ENCODE results near the gene PDE2A.

PDE2A gene

DNA sequence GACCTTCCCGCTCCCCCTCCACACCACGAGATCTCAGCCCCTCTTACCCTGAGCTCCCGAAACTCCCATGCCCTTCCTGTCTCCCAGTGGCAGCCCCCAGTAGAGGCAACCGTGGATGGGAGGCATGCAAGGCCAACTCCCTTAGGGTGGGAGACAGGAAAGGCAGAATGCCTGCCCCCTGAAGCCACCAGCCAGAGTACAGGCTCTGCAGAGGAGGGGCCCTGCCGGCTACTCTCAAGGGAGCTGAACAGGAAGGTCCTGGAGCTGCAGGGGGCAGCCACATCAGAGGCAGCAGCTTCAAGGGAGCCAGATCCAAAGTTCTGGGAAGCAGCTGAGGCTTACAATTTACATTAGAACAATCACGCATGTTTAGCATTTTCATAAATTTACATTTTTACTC is 38.3 kb downstream of the PDE2A start:
- no peak for DNase-seq (ENCODE audit: low read depth)

DNA sequence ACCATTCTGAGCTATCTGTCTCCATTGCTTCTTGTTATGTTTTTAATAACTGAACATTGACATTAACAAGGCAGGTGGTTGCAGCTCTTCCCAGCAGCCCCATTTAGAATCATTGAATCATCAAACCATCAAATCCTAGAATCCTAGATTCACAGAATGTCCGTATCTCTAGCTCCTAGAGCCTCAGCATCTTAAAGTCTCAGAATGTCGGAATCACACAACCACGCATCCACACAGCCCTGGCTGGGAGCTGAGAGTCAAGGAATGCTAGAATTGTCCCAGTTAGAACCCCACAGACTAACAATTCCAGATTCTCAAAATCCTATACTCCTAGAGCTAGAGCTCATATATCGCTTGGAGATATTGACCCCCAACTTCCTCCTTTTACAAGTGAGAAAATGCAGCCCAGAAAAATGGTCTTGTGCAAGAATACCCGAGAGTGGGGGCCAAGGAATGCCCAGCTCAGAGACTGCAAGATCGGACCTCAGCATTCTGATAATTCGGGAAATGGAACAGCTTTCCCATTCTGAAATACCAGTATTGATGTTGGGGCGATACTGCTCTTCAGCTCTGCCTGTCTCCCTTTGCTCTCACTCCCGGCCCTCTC is 38.8 kb downstream of the PDE2A start:
- DNase-seq (ENCODE audit: low read depth), result no peak

DNA sequence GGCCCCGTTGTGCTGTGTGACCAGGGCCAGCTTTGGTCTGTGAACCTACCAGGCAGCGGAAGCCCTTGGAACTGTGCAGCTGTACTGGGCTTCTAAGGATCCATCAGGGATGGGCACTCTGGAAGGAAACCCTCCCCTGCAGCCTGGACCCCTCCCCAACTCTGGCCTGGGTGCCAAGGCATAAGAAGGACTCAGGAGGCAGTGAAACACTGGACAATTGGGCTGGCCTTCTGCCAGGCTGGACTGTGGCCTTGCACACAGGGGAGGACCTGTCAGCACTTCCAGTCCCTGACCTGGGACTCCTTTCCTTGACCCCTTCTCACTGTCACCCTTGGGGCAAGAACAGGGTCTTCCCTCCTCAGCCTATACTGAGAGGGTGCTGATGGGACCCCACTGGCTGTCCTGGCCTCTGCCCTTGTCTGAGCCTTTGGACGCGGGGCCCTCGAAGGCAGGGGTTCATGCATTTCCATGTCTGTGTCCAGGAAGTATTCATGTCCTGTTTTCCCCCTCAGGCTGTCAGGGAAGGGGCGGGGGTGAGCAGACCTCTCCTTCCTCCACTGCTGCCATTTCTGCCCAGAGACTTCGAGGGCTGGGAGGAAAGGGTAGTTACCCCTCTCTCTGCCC is 39.6 kb downstream of the PDE2A start:
- DNase-seq (ENCODE audit: low read depth), result no peak

DNA sequence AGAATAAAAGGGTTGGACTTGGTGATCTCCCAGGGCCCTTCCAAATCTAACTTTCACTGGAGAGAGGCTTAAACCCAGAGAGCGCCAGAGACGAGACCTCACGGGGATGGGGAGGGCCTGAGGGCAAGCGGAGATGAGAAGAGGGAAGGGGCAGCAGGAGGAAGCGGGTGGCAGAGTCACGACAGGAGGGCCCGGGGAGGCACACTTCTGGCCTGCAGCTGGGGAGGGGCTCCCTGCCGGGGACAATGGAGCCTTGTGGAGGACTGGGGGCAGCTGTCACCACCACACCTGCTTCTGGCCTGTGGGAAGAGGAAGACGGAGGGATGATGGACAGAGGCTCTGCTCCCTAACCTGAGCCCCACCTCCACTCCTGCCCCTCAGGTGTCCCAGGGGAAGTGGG is 40.2 kb downstream of the PDE2A start:
- DNase-seq (ENCODE audit: low read depth), result no peak

DNA sequence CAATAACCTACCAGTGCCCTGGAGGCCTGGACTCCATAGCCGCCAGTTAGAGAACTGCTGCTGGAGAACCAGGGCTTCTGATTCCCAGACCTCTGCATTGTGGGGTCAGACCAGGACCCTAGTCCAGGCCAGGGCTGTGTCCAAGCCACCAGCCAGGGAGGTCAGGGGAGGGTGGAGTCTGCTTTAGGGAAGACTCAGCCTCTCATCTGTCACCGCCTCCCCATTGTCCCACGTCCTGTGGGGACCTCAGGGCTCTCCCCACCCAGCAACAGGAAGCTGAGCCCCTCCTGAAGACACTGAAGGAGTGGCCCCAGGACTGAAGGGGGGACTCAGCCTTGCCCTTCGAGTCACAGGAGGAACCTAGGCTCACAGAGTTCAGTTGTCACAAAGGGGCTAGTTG is 41.2 kb downstream of the PDE2A start:
- no peak for DNase-seq (ENCODE audit: low read depth)

DNA sequence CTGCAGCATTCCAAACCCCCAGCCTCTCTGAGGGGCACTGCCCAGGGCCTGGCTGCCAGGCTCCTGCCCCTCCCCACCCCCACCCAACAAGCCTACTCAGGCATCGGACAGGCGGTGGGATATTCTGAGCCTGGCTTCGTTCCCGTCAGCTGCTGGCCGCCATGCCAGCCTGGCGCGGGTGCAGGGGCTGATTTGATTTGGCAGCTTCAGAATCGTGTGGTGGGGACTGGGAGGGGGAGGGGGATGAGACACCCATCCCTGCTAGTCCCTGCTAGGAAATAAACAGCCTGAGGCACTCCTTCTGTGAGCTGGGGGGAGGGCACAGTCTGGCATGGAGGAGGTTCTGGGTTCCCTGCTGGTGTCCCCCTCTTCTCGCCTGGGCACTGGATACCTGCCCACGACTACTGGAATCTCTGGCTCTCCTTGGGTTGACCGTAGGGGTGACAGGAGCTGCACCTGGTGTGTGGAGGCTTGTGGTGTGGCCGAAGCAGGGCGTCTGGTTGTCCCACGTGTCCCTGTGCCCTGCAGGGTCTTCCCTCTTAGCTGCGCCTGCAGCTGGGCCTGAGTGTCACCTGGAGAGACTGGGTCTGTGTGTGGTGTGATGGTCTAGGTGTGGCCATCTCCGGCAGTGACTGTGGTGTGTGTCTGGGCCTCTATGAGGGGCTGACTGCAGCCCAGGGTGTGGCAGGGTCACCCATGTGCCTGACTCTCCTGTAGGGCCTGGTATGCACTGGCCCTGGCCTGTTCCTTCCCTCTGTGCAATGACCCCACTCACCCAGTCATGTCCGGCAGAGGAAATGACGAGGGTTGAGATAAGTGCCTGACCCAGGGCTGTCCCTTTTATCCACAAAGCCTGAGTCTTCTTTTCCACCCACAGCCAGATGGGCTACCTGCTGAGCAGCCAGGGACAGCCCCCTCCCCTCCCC is 42.2 kb downstream of the PDE2A start:
- no peak for DNase-seq (ENCODE audit: low read depth)

DNA sequence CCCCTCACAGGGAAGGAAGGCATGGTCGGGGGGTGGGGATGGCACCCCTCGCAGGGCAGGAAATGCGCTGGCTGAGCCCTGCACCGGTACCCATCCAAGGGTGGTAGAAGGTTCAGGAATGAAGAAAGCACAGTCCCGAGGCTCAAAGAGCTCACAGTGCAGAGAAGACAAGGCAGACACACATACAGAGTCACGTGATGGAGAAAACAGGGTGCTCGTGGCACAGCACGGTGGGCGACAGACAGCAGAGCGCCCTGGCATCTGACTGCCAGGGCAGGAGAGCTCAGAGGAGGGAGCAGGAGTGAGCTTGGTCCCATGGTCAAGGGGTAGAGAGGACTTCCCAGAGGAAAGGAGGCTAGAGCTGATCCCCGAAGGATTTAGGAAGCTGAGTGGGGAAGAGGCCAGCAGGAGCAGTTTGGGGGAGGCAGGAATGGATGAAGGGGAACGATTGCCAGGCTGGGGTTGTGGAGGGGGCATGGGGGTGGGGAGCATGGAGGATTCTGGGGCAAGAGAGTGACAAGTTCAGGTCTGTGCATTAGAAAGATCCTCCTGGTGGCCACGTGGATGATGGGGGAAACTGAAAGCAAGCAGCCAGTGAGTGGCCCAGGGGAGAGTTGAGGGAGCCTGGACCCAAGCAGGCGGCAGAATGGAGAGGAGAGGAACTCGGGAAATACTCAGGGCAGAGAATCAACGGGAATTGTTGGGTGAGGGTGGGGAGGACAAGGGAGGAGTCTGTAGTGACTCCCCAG is 43.9 kb downstream of the PDE2A start:
- no peak for DNase-seq (ENCODE audit: low read depth)

DNA sequence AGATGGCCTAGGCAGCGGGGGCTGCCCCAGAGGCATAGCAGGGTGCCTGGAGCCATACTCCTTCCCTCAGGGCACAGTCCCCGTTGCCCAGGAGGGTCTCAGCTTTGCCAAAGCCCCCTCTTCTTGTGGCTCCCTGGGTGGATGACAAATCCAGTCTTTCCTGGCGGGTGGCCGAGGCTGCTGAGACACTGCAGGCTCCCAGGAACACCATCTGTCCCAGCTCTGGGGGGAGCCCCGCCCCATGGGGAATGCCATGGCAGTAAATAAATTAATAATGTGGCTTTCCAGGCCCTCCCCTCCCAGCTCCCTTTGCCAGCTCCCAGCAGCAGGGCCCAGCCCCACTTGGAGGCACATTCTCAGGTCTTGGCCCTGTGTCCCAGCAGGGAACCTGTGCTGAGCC is 45.0 kb downstream of the PDE2A start:
- no peak for DNase-seq (ENCODE audit: low read depth)

DNA sequence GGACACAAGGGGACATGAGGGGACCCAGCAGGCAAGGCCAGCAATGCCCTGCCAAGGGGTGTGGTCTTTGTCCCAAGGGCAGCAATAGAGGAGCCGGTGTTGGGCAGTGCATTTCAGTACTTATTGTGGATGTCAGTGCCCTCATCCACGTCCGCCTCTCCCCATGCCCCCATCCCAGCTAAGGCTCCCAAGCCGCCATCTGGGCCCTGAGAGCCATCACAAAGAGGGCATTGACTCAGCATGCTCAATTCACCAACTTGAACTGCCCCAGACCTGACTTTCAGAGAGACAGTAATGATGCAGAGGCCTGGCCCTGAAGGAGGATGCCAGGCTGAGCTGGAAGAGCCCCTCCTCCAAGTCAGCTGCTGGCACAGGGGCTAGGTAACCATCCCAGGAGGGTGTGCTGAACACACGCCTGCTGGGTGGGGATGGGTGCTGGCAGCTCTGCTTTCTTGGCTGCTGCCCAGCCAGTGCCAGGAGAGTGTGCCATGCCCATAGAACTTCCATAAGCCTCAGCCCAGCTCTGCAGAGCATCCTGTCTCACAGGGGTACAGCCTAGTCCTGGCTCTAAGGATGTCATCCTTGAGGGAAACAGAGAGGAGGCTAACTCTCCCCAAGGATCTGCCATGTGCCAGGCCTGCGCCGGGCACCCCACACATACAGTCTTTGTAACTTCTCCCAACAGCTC is 46.5 kb downstream of the PDE2A start:
- no peak for DNase-seq (ENCODE audit: low read depth)

DNA sequence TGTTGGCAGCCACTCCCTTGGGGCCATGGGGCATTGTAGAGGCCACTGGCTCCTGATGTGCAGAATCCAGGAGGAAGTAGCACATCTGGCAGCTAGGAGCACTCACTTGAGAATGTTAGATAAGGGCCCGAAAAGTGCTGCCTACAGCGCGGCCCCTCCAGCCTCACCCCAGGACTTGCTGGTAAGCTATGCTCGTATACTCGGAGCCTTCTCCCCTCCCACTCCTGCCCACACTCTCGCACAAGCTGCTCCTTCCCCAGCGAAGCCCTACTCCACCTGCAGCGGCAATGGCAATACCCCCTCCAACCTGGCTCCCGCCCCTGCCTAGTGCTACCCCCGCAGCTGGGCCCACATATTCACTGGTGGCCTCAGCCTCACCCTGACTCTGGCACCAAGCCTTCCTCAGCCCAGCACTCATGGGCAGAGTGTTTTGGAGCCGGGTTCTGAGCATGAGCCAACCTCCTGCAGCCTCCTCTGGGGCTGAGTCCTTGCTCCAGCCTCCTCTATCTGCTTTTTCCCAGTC is 47.7 kb downstream of the PDE2A start:
- DNase-seq (ENCODE audit: low read depth), result no peak

DNA sequence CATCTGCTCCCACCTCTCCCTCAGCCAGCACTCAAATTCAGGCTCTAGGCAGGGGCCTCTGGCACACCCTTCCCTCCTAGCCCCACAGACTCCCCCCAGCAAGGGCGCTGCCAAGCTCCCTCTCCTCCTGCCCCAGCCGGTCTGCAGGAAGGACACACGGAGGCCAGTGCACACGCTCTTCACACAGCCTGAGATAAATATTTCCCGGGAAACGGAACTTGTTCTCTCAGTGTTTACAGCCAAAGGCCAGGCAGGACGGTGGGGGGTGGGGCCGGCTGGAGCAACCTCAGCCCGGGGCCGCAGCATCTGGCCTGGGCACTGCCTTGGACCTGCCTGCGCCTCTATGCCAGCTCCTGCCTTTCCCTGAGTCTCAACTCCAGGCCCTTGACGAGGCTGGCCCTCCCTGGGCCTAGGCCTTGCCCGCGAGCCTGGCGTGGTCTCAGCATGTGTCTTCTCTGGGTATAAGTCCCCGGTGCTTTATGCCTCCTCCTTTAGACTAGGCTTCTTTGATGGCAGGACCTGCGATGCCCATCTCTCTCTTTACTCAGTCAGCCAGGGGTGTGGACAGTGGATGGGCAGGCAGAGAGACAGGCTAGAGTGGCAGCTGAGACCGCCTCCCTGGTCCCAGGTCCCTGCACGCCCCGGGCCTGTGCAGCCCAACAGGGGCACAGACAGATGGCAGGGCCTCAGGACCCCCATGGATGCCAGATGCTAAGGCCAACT is 48.4 kb downstream of the PDE2A start:
- no peak for DNase-seq (ENCODE audit: low read depth)

DNA sequence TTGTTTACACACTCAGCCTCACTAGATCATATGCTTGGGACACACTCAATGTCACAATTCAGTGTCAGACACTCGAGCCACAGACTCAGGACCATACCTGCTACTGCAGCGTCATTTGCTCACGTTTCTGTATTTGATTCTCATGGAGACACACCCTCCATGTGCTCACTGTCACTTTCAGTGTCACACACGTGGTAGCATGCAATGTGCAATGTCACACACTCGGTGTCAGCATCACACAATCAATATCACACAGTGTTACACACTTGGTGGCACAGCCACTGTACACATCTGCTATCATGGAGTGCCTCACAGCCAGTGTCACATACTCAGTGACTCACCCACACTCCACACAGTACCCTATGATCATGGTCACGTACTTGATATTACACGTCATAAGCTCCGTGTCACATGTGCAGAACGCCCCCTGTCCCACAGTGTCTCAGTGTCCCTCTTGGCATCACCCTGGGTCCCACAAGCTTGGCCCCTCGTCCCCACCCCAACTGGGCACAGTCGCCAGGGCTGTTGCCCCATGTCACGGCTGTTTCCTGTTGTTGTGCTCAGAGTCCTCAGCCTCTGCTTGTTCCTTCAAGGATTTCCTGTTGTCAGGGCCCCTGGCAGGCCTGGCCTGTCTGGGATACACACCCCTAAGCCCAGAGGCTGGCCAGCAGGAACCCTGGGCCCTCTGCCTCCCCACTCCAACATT is 49.6 kb downstream of the PDE2A start:
- no peak for DNase-seq (ENCODE audit: low read depth)

DNA sequence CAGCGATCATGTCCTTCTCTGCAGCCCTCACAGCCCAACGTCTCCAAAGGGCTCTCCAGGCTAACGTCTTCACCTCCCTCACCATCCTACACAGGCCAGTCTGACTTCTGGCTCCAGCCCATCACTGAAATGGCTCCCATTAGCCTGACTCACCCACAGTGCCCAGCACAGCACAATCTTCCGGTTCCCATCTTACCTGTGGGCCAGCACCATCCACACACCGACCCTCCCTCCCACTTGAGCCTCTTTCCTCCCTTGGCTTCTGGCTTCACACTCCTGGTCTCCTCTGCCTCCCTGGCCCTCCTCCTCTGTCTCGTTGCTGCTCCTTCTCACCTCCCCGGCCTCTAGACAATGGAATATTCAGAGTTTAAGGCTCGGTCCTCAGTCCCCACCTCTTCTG is 51.2 kb downstream of the PDE2A start:
- DNase-seq (ENCODE audit: low read depth), result no peak

DNA sequence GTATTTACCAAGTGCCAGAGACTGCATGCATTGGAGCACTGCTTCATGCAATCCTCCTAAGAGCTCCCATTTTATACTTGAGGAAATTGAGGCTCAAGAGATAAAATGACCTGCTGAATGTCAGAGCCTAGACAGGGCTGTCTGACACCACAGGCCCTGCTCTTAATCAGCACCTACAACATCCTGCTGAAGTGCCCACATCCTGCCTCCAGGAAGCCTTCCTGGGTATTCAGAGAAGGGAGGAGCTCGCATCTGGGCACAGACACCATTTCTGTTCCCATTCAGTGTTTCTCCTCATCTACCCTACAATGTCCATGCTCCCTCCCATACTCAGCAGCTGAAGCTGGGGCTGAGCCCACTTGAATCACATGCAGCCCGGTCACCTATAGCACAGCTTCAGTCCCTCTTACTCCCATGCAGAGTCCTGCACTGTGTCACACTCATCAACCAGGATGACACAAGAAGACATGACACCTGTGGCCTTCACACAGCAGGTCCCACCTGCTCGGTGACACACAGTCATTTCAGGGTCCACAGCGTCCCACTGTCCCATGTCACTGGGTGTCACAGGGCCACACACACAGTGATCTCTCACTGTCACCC is 53.1 kb downstream of the PDE2A start:
- DNase-seq (ENCODE audit: low read depth), result no peak

DNA sequence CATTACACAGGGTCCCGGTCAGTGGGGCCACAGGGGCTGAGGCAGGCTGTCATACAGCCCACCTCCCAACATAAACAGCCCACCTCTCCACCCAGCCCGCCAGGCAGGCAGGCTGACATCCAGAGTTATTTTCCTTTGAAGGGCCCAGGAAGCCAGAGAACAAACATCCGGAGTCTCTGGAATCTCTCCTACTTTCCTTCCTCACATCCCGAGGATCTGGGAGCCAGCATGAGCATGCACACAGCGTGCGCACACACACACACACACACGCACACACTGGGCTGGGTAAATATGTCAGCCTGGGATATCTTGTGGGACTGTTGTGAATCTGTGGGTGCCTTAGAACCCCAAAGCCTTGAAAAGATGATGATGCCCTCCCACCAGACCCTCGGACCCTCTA is 55.4 kb downstream of the PDE2A start:
- no peak for DNase-seq (ENCODE audit: low read depth)

DNA sequence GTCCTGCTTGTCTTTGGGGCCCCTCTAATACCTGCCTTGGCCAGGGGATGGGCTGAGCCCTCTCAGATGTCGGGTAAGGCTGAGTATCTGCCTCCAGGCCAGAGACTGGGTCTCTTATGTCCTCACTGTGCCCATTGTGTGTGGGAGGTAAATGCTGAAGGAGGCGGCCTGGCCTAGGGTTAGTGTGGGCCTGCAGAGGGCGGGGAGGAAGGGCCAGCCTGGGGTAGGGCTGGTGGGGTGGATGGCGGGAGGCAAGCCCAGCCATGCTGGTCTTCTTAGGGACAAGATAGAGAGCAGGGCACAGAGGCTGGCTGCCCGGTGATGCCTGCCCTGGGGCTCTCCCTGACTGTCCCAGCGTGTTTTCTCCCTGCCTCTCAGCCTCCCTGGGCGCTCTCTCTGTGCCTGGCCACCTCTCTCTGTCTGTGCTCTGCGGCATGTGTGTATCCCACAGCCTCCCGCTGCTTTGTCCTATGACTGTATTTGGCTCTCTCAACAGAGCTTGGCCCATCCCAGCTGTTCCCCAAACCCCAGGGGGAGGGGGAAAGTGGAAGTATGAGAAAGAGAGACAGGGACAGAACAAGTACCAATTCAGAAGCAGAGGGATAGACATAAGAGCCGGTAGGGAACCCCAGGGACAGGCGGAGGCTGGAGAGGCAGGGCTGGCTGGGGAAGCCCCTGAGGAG is 57.0 kb downstream of the PDE2A start:
- DNase-seq (ENCODE audit: low read depth), result no peak

DNA sequence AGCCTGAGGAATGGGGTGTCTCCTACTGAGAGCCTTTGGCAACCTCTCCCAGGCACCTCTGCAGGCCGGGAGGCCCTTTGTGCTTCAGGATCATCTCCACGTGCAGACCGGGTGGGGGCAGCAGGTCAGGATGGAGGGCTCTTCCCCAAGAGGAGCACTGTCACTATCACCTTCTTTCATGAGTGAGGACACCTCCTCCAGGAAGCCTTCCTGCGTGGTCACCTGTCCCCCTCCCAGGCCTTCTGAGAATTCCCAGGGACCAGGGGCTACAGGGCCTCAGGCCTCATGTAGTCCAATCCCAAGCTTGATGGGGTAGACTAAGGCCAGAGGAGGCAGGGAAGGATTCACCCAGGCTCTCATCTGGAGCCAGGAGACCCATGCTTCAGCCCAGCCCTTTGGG is 57.6 kb downstream of the PDE2A start:
- DNase-seq (ENCODE audit: low read depth), result no peak

DNA sequence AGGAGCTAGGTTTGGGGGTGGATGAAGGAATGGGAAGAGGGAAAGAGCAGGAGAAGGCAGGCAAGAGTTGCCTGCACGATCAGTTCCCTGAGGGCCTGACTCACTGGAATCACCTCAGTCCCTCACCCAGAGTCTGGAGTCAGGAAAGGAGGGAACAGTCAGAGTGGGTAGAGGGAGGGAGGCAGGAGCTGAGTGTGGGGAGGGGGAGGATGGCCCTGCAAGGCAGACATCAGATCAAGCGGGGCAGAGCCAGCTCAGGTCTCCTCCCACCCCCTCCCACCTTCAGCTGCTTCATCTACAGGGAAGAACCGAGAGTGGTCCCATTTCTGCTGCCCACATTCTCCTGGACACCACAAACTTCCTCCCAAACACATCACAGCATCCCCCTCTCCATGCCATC is 58.9 kb downstream of the PDE2A start:
- no peak for DNase-seq (ENCODE audit: low read depth)

DNA sequence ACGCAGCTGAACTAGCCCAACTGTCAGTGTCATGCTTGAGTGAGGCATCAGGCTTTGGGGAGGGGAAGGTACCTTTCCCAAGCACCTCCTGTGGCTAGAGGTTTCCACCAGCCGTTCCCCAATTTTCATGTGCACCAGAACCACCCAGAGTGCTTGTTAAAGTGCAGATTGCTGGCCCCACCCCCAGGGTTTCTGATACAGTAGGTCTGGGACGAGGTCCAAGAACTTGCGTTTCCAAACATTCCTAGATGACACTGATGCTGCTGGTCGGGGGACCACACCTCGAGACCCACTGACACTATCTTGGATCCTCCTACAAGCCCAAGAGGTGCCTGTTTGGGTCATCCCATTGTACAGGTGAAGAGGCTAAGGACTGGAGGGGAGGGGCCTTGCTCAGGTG is 59.8 kb downstream of the PDE2A start:
- no peak for DNase-seq (ENCODE audit: low read depth)

Measured in stimulated activated CD4-positive, alpha-beta T cell treated with anti-CD3 and anti-CD28 coated beads, Interleukin-2, amount 100 ng/mL, for 4 hours (primary cell).